ENCODE data around the gene IMPG1. TPM values are rescaled to one million over a fixed set of nuclear protein-coding genes. Genes with fewer than 3 reads are reported as not detected.

The IMPG1 gene
- total and polyA plus RNA-seq, 2 of the 8 experiments (the other 6 are each of a cell fraction or from before 2014, with no cell fraction given) = 0.02 TPM; not detected in 1

DNA sequence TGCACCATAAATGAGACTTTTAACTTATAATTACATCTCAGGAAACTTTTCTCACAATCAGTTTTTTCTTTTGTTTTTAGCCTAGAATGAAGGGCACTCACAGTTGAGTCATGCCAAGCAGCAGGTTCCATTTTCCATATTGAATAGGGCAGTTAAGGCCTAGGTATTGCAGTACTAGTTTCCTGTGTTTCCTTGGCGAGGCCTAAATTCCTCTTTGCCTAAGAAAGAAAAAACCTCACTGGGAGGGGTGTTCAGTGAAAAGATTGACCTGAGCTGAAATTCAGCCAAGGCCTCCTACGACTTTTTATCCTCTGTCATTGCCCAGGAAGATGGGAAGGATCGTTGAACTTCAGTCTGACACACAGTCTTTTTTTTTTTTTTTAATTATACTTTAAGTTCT, 85.5 kb downstream of the IMPG1 start:
- no peak overlapping the region for H3K4ac ChIP-seq (replicated peaks; ENCODE audit: insufficient read length, low read depth, low read length)
- H3K14ac ChIP-seq (ENCODE audit: insufficient read length) = no peak overlapping the region
- no peak overlapping the region for H2BK20ac ChIP-seq (ENCODE audit: low read length)
- H3K36me3 ChIP-seq (ENCODE audit: control insufficient read depth in 2 of 4, insufficient read depth in 4 of 4, low read length in 3 of 4) = no peaks in the 10 kb centered on the region
- no peak overlapping the region for H2BK12ac ChIP-seq (ENCODE audit: low read depth, low read length)
- H3K79me1 ChIP-seq (ENCODE audit: low read depth, low read length) = no peaks in the 10 kb centered on the region
- H4K5ac ChIP-seq (ENCODE audit: insufficient read length, low read depth, low read length) = no peak overlapping the region
- CTCF ChIA-PET (ENCODE audit: partially characterized antibody) = no interaction called here
- H3K27me3 ChIP-seq (replicated peaks in 1 of 4; ENCODE audit: control insufficient read depth in 3 of 4, extremely low read depth in 1 of 4, insufficient read depth in 3 of 4, low read length in 3 of 4) = no peaks in the 10 kb centered on the region
- H3K4me2 ChIP-seq (ENCODE audit: insufficient read depth in 1 of 2, low read depth in 2 of 2, low read length in 2 of 2) = no peak overlapping the region
- H4K91ac ChIP-seq (replicated peaks; ENCODE audit: insufficient read length, low read length) = no peak overlapping the region
- H2AFZ ChIP-seq (ENCODE audit: low read length) = no peak overlapping the region
- H2BK120ac ChIP-seq (replicated peaks; ENCODE audit: low read depth, low read length) = no peak overlapping the region
- 34% methylated on average over 3 of the region's 3 CpGs; no CpG with 5 or more reads in 1 of the 2 experiments for WGBS, 2 experiments (ENCODE audit: extremely low coverage in 1 of 2, insufficient coverage in 1 of 2, insufficient read length in 1 of 2, insufficient replicate concordance in 2 of 2, low coverage in 1 of 2, low lambda C conversion rate in 2 of 2, missing lambda C conversion rate in 1 of 2)
- H4K8ac ChIP-seq (ENCODE audit: extremely low read depth, insufficient read depth, low read length) = no peak overlapping the region
- no peaks in the 10 kb centered on the region for H4K20me1 ChIP-seq (replicated peaks in 1 of 2; ENCODE audit: control insufficient read depth in 1 of 2, insufficient read depth in 2 of 2, low read length in 2 of 2)
- no peaks in the 10 kb centered on the region for H3K23me2 ChIP-seq (ENCODE audit: low read depth, low read length)
- no peak for DNase-seq (ENCODE audit: low read depth in 1 of 2, low spot score in 2 of 2)
- H3K4me3 ChIP-seq (ENCODE audit: extremely low read depth in 1 of 4, insufficient read depth in 2 of 4, low read depth in 3 of 4, low read length in 4 of 4) = no peak overlapping the region
- H2BK5ac ChIP-seq (ENCODE audit: low read depth, low read length) = no peak overlapping the region
- H3K23ac ChIP-seq (ENCODE audit: insufficient read length) = no peak overlapping the region
- H3K56ac ChIP-seq (replicated peaks; ENCODE audit: insufficient read length, low read depth, low read length) = no peak overlapping the region
- POLR2A ChIA-PET (ENCODE audit: partially characterized antibody) = no interaction called here
- no peak overlapping the region for H2BK15ac ChIP-seq (ENCODE audit: low read length)
- no peaks in the 10 kb centered on the region for H3K9me3 ChIP-seq (ENCODE audit: insufficient read depth in 2 of 2, low read depth in 1 of 2, low read length in 1 of 2)
- no peaks in the 10 kb centered on the region for H3K79me2 ChIP-seq (ENCODE audit: control insufficient read depth in 1 of 2, insufficient read depth in 2 of 2, low read length in 2 of 2)
- no peak overlapping the region for H3K9ac ChIP-seq (replicated peaks in 1 of 4; ENCODE audit: extremely low read depth in 1 of 4, low read depth in 3 of 4, low read length in 3 of 4)
- peak; percentile 36 for FAIRE-seq
- peaks cover 0 to 10% (median 0%) of the 10 kb centered on the region in 4 experiments; a peak in 1 of 7 replicates for H3K4me1 ChIP-seq (replicated peaks in 1 of 4; ENCODE audit: control insufficient read depth in 3 of 4, insufficient read depth in 4 of 4, low read length in 3 of 4)
- H2AK5ac ChIP-seq (ENCODE audit: low read depth, low read length) = no peak overlapping the region
- H3K27ac ChIP-seq (ENCODE audit: low read depth, low read length) = no peak overlapping the region
- H3K18ac ChIP-seq (ENCODE audit: extremely low read depth, low read length) = no peak overlapping the region
- TF ChIP-seq TAF1 (IDR thresholded peaks at IDR 0.05; ENCODE audit: low read depth, low read length) = no peak
